DMS53 treated with DMSO at 0.1 percent for 48 hours (cell line): Measurements from ENCODE around the gene ALK.
A peak's percentile ranks its signal among the peaks of the same experiment; 100 is the strongest.

ENCODE experiments used
- DNase-seq: peaks from one replicate; lab custom pipeline; 2025; ENCODE audit not compliant: unreplicated experiment; lab: John Stamatoyannopoulos, UW

The ALK gene

DNA sequence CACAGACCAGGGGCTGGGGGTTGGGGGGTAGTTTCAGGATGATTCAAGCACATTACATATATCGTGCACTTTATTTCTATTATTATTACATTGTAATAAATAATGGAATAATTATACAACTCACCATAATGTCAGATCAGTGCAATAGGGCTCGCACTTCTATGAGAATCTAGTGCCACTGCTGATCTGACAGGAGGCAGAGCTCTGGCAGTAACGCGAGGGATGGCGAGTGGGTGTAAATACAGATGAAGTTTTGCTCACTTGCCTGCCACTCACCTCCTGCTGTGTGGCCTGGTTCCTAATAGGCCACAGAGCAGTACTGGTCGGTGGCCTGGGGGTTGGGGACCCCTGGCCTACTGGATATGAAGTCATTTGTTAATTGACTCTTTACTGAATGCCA, 615.6 kb downstream of the ALK start:
- DNase-seq = no peak

DNA sequence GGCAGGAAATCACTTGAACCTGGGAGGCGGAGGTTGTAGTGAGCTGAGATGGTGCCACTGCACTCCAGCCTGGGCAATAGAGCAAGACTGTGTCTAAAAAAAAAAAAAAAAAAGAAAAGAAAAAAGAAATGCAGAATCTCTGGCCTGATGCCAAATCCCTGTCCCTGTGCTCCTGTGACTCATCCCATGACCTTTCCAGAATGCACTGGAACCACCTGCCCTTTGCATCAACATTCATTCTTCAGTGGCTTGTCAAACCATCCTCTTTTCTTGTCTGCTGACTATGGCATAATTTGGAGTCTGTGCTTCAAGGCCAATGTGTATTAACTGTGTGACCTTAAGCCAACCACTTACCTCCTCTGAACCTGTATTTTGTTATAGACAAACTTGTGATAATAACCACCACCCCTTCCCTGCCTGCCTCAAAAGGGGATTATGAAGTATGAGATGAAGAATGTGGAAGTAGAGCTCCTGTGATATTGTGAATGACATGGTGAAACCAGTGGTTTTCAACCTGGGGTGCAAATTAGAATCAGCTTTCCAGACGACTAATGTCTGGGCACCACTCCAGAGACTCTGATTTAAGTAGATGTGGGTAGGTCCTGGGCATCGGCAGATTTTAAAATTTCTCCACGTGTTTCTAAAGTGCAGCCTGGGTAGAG, 616.9 kb downstream of the ALK start:
- DNase-seq = peak; percentile 20

DNA sequence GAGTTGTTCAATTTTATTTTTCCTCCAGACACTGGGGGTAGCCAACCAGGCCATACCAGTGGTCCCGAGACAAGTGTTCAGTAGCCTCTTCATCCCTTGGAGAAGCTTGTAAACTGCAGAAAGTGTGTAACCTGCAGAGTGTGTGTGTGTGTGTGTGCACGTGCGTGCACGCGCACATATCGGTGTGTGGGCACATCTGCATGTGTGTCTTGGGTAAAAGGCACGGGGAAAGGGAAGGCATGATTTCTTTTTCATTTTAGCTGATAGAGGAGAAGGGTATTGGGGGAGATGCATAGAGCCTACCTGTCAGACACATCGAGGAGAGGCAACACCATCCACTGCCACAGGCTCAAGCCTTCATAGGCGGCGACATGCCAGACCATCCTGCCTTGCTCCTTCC, 624.8 kb downstream of the ALK start:
- DNase-seq = no peak

DNA sequence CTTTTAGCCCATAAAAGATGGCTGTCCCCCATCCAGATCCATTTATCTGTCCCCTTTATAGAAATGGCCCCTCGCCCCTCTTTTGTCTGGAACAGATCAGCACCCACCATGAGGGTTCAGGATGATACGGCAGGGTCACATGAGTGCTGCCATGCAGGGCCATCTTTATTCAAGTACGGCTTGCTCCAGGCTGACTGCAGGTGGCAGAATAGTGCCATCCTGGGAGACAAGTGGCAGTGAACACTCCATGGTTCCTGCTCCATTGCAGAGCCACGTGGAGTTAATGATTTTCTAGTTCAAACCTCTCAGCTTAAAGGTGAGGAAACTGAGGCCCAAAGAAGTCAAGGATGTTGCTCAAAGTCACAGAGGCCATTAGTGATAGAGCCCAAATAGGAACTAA, 625.5 kb downstream of the ALK start:
- DNase-seq = peak; percentile 31

DNA sequence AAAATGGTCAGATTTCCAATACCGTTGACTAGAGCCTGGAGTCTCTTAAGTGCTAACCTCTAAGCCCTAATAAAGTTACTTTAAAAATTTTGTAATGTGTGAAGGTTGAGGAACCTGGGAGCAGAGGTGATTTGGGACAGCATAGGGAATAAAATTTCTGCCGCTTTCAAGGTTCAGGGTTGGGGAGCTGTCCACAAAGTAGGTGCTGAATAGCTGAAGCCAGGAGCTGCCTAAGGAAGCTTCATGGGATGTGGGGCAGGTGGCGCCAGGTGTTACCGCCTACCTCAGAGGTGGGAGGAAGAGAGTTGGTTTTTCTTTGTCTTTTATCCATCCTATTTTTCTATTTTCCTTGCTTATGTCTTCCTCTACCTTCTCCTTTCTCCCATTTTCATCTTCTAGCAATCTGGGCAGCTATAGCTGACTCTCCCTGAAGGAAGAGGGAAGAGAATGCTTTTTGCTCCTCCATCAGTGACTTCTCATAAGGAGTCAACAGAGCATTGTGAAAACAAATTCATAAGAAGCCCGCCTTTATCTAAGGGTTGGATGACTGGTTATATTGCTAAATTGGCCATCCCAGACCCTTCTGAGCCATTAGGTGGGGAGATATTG, 627.5 kb downstream of the ALK start:
- DNase-seq = no peak

GRCh38 chr2:29290293-29291047, 630.9 kb downstream of the ALK start:
- no peak for DNase-seq

DNA sequence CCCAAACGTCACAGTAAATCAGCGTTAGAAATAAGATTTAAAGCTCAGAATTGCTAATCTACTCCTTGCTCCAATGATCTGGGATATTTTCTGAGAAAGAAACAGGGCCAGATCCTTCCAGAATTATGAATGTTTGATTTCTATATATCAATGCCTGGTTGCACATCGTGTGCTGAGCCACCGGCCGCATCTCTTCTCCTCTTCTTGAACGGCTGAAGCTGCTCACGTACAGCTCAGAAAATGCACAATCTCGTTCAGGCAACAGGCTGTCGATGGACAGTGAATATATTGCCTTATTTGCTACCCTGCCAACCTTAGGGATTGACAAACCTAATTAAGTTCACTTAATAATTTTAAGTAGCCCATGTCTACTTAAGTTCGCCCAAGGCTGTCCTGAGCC, 636.7 kb downstream of the ALK start:
- DNase-seq = no peak

- DNase-seq = no peak
These were observed 639.5 kb downstream of the ALK start for GRCh38 chr2:29281916-29282247.

DNA sequence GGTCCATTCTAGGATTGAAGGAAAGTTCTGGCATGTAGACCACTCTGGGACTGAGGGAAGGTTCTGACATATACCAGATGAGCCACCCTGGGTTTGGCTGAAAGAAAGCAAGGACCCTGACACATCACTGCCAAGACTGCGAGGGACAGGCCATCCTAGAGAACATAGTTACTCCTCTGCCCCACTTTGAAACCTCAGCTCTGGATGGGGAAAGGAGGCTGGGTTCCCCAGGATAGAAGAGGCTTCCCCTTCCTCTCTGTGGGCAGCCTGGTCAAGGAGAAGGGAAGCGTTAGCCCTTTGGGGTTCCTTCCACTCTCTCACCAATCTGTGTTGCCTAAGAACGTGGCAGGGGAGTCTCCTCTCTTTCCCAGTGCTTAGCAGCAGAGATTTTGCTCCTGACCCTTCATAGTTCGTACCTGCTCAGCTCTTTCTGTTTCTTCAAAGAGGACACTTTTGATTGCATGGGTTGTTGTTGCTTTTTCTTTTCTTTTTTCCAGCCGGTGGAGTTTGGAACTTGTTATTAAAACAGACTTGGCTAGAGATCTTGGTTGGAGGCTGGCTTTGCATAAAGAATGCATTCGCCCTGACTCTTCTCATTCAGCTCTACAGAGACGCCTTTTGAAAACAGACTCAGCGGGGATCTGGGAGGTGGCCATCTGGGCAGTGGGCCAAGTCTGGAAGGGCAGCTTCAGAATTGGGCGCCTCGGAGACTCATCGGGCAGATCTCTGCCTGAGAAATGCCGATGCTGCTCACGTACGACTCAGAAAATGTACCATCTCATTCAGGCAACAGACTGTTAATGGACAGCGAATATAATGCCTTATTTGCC, 640.1 kb downstream of the ALK start:
- DNase-seq = no peak

GRCh38 chr2:29278966-29279365, 642.4 kb downstream of the ALK start:
- DNase-seq = no peak

GRCh38 chr2:29276151-29276550, 645.2 kb downstream of the ALK start:
- no peak for DNase-seq

DNA sequence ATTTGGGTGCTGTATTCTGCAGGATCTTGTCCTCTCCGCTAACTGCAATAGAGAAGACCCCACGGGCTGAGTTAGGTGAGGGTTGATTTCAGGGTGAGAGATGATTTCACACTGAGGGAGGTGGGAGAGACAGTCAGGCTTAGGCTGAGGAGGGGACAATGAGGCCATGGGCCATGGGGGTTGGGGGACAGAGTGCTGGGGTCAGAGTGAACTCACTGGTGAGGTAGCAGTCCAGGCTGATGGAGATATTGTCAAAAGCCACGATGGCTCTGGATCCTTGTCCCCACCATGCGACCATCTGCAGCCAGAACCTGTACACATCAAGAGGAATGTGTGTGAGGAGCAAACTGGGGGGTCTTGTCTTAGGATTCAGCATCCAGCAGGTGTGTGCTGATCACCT, 646.2 kb downstream of the ALK start:
- no peak for DNase-seq

GRCh38 chr2:29273685-29274611, 647.4 kb downstream of the ALK start:
- no peak for DNase-seq

GRCh38 chr2:29273004-29273684, 648.2 kb downstream of the ALK start:
- no peak for DNase-seq

DNA sequence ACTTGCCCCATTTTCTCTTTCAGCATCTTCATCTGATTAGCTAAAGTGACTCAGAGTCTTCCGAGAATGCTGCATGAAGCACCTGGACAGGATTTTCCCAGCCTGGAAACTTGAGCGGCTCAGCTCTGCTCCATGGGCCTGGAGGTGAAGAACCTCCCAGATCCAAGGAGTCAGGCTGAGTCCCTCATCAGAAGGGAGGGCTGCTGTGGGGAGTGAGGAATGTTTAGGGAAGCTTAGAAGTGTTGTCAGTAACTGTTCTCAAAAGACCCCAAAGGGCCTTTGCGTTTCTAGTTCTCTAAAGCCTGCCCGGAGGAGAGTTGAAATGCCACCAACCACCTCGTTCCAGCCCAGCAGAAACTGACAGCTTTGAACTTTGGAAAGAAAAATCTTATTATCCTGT, 649.1 kb downstream of the ALK start:
- no peak for DNase-seq

- no peak for DNase-seq
These were observed 650.7 kb downstream of the ALK start for GRCh38 chr2:29270701-29271121.

DNA sequence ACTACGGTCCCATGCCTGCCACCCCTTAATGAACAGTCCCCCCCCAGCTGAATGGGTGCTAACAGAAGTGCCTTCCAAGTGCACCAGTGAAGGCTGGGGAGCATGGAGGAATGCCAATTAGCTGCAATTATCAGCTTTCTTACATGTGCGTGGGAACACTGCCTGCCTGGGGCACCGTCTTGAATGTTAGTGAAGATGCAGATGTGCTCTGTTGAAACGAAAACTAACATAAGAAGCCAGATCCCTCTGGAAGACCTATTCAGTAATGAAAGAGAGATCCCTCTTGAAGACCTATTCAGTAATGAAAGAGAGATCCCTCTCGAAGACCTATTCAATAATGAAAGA, 651.6 kb downstream of the ALK start:
- no peak for DNase-seq

DNA sequence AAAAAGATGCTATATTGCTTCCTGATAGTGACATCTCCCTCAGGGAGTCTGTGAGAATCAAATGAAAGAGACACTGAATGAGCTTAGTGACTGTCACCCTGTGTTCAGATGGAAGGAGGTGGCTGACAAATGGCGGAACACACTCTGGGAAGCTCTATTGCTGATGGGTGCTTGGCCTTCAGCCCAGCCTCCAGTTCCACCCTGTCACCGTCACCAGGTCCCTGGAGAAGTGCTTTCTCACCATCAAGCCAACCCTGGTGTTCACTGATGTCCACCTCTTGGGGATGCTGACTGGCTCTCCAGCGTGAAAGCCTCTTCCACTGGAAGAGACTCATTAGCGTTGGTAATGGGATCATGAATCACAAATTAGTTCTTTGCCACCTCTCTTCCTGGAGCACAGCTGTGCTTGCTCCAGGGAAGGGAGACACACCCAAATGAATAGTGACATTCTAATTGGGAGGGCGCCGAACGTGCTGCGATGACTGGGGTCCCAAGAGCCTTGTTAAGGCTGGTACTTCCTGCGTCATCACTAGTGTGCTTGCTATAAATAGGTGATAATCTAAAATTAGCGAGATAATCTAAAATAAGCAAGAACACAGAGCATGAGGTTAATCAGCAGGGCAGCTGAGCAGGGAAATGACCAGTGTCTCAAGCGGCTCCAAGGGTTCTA, 652.2 kb downstream of the ALK start:
- DNase-seq = no peak

GRCh38 chr2:29267720-29268119, 653.7 kb downstream of the ALK start:
- no peak for DNase-seq

DNA sequence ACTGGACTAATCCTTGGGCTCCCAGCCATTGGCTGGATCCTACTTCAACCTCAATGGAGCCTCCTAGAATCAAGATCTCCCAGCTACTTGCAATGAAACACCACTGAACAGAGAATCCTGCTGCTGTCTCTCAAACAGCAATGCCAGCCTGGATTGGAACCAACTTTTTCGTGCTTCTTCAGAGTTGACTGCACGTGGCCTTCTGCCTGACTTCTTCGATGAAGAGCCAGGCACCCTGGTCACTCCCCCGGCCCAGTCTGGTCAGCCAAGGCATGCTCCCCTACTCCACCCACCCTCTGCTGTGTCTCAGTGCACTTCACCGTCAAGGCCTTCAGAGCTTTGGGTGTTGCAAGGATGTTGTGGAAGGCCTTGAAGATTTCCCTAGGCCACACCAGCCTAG, 657.5 kb downstream of the ALK start:
- DNase-seq = no peak
